Measurements from ENCODE around the gene IQCE. TPM values are rescaled to one million over a fixed set of nuclear protein-coding genes. Genes with fewer than 3 reads are reported as not detected.

IQCE gene
- total and polyA plus RNA-seq, 2 donors (not counting 1 experiment from before 2014, with no cell fraction given) = 3.5 to 9.5 TPM

DNA sequence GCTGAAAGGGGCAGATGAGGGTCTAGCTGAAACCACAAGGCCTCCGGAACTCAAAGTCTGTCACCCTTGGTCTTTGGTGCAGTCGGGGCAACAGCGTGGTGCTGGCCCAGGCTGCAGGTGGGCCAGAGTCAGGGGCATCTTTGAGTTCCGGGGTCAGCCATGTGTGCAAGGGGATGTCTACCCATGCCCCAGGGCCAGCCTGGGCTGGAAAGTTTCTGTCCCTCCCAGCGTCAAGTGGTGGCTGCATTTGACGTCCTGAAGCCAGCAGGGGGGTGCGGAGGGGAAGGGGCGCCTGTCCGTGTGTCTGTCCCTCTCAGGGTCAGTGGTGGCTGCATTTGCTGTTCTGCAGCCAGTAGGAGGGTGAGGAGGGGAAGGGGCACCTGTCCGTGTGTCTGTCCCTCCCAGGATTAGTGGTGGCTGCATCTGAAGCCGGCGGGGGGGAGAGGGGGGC is 4.1 kb upstream of the IQCE start:
- H3K9me3 Mint-ChIP-seq (ENCODE audit: insufficient read depth) = no peaks in the 10 kb centered on the region
- peak overlapping the region; percentile 99 for H3K9ac ChIP-seq (ENCODE audit: low read length)
- TF ChIP-seq, protein P1, sequence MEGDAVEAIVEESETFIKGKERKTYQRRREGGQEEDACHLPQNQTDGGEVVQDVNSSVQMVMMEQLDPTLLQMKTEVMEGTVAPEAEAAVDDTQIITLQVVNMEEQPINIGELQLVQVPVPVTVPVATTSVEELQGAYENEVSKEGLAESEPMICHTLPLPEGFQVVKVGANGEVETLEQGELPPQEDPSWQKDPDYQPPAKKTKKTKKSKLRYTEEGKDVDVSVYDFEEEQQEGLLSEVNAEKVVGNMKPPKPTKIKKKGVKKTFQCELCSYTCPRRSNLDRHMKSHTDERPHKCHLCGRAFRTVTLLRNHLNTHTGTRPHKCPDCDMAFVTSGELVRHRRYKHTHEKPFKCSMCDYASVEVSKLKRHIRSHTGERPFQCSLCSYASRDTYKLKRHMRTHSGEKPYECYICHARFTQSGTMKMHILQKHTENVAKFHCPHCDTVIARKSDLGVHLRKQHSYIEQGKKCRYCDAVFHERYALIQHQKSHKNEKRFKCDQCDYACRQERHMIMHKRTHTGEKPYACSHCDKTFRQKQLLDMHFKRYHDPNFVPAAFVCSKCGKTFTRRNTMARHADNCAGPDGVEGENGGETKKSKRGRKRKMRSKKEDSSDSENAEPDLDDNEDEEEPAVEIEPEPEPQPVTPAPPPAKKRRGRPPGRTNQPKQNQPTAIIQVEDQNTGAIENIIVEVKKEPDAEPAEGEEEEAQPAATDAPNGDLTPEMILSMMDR (IDR thresholded peaks at IDR 0.05) = no peak
- no peak for TF ChIP-seq EZH2 (IDR thresholded peaks at IDR 0.05; ENCODE audit: borderline replicate concordance, insufficient read depth, low read depth, low read length, poor library complexity, severe bottlenecking)
- H3K27me3 Mint-ChIP-seq = no peaks in the 10 kb centered on the region
- DNase-seq (no peak), ATAC-seq (ENCODE audit: low read depth) (no peak)
- H3K27ac Mint-ChIP-seq = peak overlapping the region; percentile 89
- WGBS (ENCODE audit: insufficient coverage) = under 1% methylated on average over 12 of the region's 12 CpGs
- CTCF ChIA-PET = interaction anchor here (1.1 to 1.5 kb wide), 4 partner anchors 13 to 71 kb away, joined by 3 to 4 read pairs (median 3); no protein-coding TSS in a partner anchor
- peak overlapping the region; percentile 99 for H2AFZ ChIP-seq (ENCODE audit: insufficient read depth, low read depth, low read length, poor library complexity, severe bottlenecking)
- H3K79me2 ChIP-seq (ENCODE audit: control insufficient read depth, insufficient read depth, low read length) = peaks cover 42% of the 10 kb centered on the region
- peak overlapping the region; percentile 13 to 87 (median 81) for H3K4me3 ChIP-seq (ENCODE audit: control extremely low read depth in 1 of 5, extremely low read depth in 1 of 5, insufficient read depth in 1 of 5, low read depth in 2 of 5, low read length in 4 of 5)
- peak overlapping the region in 1 of 2 donors; percentile 100 for H3K27ac ChIP-seq (ENCODE audit: low read length in 2 of 2)
- peaks cover 1 to 2% of the 10 kb centered on the region in 2 experiments for H3K36me3 ChIP-seq (replicated peaks in 1 of 2; ENCODE audit: control extremely low read depth in 1 of 2, control insufficient read depth in 1 of 2, extremely low read depth in 1 of 2, insufficient read depth in 2 of 2, low read length in 1 of 2)
- peaks cover 16% of the 10 kb centered on the region for H4K20me1 ChIP-seq (ENCODE audit: control insufficient read depth, insufficient read depth, low read length, poor library complexity, severe bottlenecking)
- peak overlapping the region; percentile 90 for H3K4me3 Mint-ChIP-seq
- peaks cover 23 to 31% of the 10 kb centered on the region in 2 donors for H3K4me1 ChIP-seq (ENCODE audit: control insufficient read depth in 2 of 2, insufficient read depth in 2 of 2, low read length in 2 of 2)
- peaks cover 0 to 3% (median 0%) of the 10 kb centered on the region in 3 donors for H3K9me3 ChIP-seq (ENCODE audit: control extremely low read depth in 1 of 3, control insufficient read depth in 2 of 3, insufficient read depth in 1 of 3, low read length in 2 of 3)
- H3K4me1 Mint-ChIP-seq = peaks cover 35% of the 10 kb centered on the region
- intact Hi-C loops (cut with micrococcal nuclease) = loop anchor here (1.0 to 5.0 kb wide), 7 partner anchors 25 to 155 kb away; partner anchors contain the start of genes GRIFIN, LFNG and TTYH3
- POLR2A ChIA-PET = interaction anchor here (0.6 kb wide), 1 partner anchor 13 kb away, joined by 12 read pairs; no protein-coding TSS in a partner anchor
- peak overlapping the region; percentile 98 for H3K4me2 ChIP-seq (replicated peaks; ENCODE audit: low read depth, low read length, poor library complexity, severe bottlenecking)
- no peaks in the 10 kb centered on the region for H3K27me3 ChIP-seq (replicated peaks in 1 of 4; ENCODE audit: control extremely low read depth in 1 of 4, control insufficient read depth in 3 of 4, insufficient read depth in 4 of 4, low read length in 3 of 4)
